Stimulated activated naive CD4-positive, alpha-beta T cell (primary cell): ENCODE measurements around the gene SVIL.
"Not testable (repeated sequence)": the region's sequence is repeated elsewhere in the genome, so short reads cannot be mapped to it uniquely, and the experiment has no call there.

Experiments used
- DNase-seq, 6 experiments: peaks; one replicate each; lab custom pipeline; 2025; lab: John Stamatoyannopoulos, UW

Gene SVIL

GRCh38 chr10:29540016-29540415 lies 94.8 kb downstream of the SVIL start:
- no peak for DNase-seq

DNA sequence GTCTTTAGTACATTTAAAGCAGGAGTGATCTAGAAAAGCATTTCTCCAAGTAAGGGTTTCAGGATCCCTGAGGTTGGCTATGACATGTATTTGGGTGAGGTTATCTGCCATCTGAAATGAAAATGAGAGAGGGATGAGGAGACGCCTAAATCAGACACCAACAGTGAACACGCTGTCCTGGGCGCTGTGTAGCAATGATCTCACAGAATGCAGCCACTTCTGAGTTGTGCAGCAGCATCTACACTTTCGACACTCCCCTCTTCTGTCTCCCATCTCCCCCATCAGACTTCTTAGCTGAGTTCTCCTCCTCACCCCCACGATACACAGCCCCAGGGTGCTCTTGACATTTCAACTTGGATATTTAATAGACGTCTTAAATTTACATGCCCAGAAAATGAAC lies 95.4 kb downstream of the SVIL start:
- no peak for DNase-seq

DNA sequence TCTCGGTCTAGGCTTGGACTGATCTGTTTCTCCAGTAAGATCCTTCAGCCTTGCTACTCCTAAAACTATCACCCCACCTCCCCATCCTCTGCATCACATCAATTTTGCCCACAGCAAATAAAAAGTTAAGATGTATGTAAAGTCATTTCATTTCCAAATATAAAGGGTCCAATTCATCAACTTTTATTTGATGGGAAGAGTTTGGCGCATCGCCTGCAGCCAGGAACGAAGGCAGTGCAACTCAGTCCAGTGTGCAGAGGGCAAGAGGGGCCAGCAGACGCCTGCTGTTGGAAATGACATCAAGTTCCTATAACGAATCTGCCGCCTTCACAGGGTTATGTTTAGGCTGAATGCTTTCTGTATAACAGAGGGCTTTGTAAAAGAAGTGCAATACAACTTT lies 97.0 kb downstream of the SVIL start:
- DNase-seq = no peak

DNA sequence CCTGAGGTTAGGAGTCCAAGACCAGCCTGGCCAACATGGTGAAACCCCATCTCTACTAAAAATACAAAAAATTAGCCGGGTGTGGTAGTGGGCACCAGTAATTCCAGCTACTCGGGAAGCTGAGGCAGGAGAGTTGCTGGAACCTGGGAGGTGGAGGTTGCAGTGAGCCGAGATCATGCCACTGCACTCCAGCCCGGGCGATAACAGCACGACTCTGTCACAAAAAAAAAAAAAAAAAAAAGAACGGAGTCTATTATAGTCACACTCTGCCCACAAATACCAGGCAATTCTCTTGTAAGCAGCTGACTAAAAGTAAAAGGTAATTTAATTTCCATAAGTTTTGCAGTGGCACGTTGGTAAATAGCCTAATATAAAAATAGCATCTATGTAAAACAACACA lies 98.1 kb downstream of the SVIL start:
- not testable (repeated sequence) for DNase-seq

GRCh38 chr10:29535778-29536453 lies 98.9 kb downstream of the SVIL start:
- no peak for DNase-seq

DNA sequence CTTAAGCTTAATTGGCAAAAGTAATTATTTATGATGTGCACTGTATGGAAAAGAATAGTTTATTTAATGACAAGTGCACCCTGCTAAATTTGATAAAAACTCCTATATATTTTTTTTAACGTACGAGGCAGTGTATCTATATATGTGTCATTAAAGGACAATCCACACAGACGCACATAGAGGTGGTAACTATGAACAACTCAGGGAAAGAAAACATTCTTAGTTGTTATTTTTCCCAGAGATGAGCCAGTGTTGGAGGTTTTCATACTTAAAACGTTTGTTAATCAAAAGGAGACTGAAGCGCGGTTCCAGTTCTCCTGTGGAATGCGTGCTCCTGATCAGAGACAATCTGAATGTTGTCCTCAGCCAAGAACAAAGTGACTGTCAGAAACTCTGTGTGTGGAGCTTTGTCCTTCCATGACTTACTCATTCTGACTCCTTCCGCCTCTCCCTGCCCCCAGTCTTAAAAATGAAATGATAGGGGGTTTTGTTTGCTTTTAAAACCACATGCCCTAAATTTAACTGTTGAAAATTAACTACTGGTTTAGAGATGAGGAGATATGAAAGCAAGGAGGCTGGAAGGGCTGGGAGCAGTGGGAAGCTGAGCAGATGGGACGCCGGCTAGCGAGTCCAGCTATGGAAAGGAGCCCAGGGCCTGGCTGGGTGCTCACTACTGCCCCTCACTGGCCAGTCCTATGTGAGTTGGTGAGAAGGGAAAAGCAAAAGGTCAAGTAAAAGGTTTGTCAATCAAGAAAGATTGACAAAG lies 99.6 kb downstream of the SVIL start:
- no peak for DNase-seq

DNA sequence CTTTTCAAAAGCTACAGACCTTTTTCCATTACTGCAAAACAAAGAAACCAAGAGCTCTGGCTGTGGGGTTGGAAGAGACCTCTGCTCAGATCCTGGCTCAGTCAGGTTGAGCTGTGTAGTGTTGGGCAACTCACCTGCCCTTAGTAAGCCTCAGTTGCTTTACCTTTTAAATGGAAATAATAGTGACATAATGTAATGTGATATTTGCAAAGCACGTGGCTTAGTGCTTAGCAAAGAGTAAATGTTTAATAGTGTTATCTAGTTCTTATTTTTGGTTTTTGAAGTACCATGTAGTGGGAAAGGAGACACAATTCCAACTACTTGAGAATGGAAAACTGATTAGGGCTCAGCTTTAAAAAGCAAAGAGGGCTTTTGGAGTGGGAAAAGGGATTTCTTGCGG lies 100.2 kb downstream of the SVIL start:
- DNase-seq = no peak

DNA sequence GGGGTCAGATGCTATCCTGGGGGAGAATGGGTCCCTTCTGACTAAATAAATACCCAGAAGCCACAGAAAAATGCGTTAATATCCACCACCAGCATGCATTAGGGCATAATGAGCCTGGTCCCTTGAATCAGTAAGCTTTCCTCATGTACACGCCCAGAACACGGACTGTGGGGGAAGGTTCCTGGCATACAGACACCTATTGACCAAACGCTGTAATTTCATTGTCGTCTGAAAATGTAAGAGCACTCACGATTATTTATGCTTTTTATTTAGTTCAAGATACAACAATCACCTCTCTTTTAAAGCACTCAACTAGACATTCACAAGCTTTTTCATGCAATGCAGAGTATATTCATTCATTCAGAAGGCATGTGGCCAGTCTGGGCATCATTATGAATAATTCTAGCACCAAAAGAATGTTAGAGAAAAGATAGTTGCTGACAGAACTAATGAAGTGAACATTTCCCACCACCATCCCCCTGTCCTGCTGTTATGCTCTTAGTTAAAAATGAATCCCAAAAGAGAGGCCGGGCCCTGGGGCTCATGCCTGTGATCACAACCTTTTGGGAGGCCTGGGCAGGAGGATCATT lies 101.0 kb downstream of the SVIL start:
- no peak for DNase-seq

DNA sequence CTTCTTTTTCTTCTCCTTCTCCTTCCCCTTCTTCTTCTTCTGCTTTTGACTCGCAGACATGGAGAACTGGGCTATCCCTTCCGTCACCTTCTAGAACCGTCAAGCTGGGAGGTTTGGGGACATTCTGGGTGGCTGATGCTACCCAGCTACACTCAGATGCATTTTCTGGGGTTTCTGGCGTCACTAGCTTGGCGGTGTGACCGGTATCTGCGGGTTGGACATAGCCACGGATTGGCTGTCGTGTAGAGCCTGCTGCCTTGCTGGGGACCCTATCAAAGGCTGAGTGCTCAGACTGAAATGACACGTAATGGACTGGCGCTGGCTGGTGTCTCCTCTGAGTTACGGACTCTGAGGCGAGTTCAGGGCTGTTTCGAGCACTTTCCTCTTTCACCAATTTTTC lies 101.7 kb downstream of the SVIL start:
- no peak for DNase-seq

DNA sequence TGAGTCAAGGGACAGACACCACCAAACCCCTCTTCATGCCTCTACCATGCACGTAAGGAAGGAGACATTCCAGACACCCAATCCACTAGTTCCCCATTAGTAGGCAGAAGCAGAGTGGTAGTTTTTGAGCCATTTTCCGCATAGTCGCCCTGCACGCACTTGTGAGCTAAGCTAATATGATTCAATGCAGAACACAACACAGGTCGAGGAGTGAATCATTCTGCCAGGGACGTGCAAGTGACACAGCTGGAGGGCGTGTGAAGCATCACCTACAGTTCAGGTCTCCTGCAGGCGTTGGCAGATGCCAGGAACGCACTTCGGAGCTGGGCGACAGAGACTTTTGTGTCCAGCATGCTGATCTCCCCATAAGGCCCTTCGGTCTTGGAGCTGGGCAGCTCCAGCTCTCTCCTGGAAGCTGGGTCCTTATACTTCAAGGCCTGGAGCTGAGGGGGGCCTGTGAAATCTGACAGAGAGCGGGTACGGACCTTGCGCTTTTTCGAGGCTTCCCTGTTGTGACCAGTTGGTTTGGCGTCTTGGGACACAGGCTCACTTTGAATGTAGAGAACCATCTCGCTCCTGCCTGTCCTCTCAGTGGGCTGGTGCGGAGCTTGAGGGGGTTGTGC lies 102.4 kb downstream of the SVIL start:
- no peak for DNase-seq

- DNase-seq = no peak
Observed at GRCh38 chr10:29530112-29530976, 104.4 kb downstream of the SVIL start.

- DNase-seq = no peak
Observed at GRCh38 chr10:29529146-29529545, 105.6 kb downstream of the SVIL start.

GRCh38 chr10:29525762-29526161 lies 109.0 kb downstream of the SVIL start:
- no peak for DNase-seq

- no peak for DNase-seq
Observed at GRCh38 chr10:29524720-29525119, 110.1 kb downstream of the SVIL start.

GRCh38 chr10:29524294-29524693 lies 110.5 kb downstream of the SVIL start:
- no peak for DNase-seq

- no peak for DNase-seq
Observed at GRCh38 chr10:29522918-29523317, 111.9 kb downstream of the SVIL start.

GRCh38 chr10:29522061-29522855 lies 112.5 kb downstream of the SVIL start:
- no peak for DNase-seq

GRCh38 chr10:29519659-29520058 lies 115.1 kb downstream of the SVIL start:
- no peak for DNase-seq

GRCh38 chr10:29517352-29517923 lies 117.3 kb downstream of the SVIL start:
- no peak for DNase-seq

DNA sequence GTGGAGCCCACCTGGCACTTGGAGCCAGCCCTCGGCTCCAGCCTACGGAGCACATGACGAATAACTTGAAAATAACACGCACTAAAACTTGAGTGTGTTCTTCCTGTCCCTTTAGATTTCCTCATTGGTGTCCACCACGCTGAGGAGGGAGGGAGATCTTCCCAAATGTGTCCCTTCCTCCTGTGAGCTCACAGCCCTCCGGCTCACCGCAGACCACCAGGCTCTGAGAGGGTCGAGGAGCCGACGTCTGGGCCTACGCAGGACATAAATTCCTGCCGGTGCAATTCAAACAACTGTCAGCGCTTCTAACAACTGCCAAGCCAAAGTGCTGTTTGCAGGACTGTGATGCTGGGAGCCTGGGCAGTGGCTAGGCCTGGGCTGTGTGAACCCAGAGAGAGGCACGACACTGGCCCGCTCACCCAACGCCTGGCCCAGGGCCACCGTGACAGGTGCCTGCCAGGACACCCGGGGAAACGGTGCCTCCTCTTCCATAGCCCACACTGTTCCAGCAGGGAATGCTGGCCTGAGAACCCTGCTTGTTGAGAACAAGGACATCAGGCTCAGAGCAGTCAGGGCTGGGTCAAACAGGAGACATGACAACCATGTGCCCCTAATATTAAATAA lies 118.3 kb downstream of the SVIL start:
- not testable (repeated sequence) for DNase-seq
